Keratinocyte (primary cell): Measurements from ENCODE around the gene TMEM233.

Experiments used
- EZH2 ChIP-seq: IDR thresholded peaks from one replicate; pipeline ENCODE4 v1.6.1; 2012; ENCODE audit warnings: inconsistent platforms, mild to moderate bottlenecking, low read length, moderate library complexity
- TF ChIP-seq, protein P1 (sequence below), 3 experiments: IDR thresholded peaks in 1 of 3; conservative IDR thresholded peaks in 1 of 3; optimal IDR thresholded peaks in 1 of 3; 2 replicates in 2 of 3; 3 replicates in 1 of 3; pipeline versions ENCODE3 to v1.5.1; 2011; ENCODE audit warnings: low read length in 3 of 3, mild to moderate bottlenecking in 3 of 3, moderate library complexity in 2 of 3, control low read depth in 1 of 3, inconsistent platforms in 1 of 3; ENCODE audit not compliant: insufficient read depth in 2 of 3; ENCODE audit errors: extremely low read depth in 1 of 3

DNA sequence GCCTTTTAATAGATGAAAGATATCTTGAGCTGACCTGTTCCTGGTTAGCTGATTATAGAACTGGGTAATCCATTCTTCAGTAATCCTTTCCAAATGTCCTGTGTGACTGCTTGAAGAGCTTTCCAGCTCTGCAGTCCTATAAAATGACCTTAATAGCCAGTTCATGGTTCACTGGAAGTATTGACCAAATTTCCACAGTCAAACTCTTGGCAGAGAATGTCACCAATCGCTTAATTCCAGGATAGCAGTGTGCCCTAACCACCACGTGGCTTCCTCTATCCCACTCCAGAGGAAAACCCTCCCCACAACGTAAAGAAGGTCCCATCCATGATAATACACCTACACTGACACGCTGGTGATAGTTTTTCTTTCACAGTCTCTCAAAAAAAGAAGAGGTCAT lies 91.8 kb downstream of the TMEM233 start:
- TF ChIP-seq, protein P1, sequence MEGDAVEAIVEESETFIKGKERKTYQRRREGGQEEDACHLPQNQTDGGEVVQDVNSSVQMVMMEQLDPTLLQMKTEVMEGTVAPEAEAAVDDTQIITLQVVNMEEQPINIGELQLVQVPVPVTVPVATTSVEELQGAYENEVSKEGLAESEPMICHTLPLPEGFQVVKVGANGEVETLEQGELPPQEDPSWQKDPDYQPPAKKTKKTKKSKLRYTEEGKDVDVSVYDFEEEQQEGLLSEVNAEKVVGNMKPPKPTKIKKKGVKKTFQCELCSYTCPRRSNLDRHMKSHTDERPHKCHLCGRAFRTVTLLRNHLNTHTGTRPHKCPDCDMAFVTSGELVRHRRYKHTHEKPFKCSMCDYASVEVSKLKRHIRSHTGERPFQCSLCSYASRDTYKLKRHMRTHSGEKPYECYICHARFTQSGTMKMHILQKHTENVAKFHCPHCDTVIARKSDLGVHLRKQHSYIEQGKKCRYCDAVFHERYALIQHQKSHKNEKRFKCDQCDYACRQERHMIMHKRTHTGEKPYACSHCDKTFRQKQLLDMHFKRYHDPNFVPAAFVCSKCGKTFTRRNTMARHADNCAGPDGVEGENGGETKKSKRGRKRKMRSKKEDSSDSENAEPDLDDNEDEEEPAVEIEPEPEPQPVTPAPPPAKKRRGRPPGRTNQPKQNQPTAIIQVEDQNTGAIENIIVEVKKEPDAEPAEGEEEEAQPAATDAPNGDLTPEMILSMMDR (optimal IDR thresholded peaks at IDR 0.05 in 1 of 3, IDR thresholded peaks at IDR 0.05 in 1 of 3, conservative IDR thresholded peaks at IDR 0.05 in 1 of 3; ENCODE audit: extremely low read depth in 1 of 3, insufficient read depth in 2 of 3, low read length in 3 of 3) = no peak
- no peak for TF ChIP-seq EZH2
